Astrocyte of the spinal cord (primary cell): ENCODE data around the gene GYPB.
"Not testable (repeated sequence)": the region's sequence is repeated elsewhere in the genome, so short reads cannot be mapped to it uniquely, and the experiment has no call there.

Experiments
- DNase-seq: peaks from one replicate; pipeline ENCODE4 v3.0.0; 2011; ENCODE audit warnings: low read depth, low spot score
- H3K4me3 ChIP-seq: 2 replicates; pipeline ENCODE4 v1.5.1; 2011; ENCODE audit warnings: low read depth, mild to moderate bottlenecking, low read length, moderate library complexity
- in situ Hi-C: cut with HindIII; loops from 2 replicates; pipeline ENCODE4 v1.10.0; 2017; ENCODE audit warnings: low sequenced_read_pairs
- TF ChIP-seq, protein P1 (sequence below): IDR thresholded peaks from 2 replicates; pipeline ENCODE4 v1.5.1; 2012; ENCODE audit warnings: low read depth, mild to moderate bottlenecking, low read length, inconsistent platforms

GYPB gene

GRCh38 chr4:144019277-144019676 is at the start of gene GYPB:
Gene GYPB (minus strand): TSS chr4:144019380. CDS start chr4:144019287, 93 bp downstream.
- H3K4me3 ChIP-seq, in situ Hi-C loops, DNase-seq: not testable (repeated sequence)

GRCh38 chr4:144061556-144061955 is 42.4 kb upstream of the GYPB start:
- H3K4me3 ChIP-seq, DNase-seq, in situ Hi-C loops: not testable (repeated sequence)

DNA sequence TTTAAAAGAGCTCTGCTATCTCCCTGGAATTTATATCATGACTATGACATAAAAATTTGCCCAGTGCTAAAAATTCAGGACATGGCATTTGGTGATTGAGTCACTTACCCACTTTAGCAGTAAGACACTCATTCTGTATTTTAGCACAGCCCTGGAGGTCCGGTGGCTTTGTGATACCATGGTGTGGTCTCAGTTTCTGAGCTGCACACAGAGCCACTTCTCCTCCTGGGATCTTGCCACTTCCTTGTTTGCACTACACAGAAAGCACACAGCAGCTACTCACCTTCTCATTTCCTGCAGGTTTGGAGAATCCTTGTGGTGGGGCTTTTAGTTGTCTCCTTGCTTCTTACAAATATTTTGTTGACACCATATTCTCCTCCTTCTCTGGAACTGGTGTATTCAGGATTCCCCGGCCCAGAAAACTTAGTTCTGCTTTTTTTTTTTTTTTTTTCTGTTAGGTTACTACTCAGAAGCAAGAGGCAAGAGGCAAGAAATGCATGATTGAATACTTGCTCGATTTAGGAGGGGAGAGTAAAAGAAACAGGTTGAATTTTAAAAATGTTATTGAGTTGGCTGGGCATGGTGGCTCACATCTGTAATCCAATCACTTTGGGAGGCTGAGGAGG is 41.2 kb upstream of the GYPB start:
- H3K4me3 ChIP-seq, DNase-seq, in situ Hi-C loops: not testable (repeated sequence)

DNA sequence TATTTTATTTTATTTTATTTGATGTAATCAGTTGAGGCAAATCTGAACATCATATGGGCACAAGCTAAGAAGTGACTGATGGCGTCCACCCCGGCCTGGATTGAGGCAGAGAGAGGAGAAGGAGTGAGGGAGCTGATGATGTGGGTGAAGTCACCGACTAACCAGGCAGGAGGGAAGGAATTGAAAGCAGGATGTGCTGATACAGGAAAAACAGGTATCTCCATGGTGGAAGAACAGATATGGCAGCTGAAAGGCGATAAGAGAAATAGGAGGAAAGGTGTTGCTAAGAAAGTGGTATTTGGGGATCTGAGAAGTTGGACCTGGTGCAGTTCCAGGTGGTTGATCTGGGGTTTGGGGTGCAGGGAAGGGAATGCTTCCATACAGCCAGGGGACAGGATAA is 37.6 kb upstream of the GYPB start:
- DNase-seq: no peak
- in situ Hi-C loops: no loop called here
- no peak overlapping the region for H3K4me3 ChIP-seq
- TF ChIP-seq, protein P1, sequence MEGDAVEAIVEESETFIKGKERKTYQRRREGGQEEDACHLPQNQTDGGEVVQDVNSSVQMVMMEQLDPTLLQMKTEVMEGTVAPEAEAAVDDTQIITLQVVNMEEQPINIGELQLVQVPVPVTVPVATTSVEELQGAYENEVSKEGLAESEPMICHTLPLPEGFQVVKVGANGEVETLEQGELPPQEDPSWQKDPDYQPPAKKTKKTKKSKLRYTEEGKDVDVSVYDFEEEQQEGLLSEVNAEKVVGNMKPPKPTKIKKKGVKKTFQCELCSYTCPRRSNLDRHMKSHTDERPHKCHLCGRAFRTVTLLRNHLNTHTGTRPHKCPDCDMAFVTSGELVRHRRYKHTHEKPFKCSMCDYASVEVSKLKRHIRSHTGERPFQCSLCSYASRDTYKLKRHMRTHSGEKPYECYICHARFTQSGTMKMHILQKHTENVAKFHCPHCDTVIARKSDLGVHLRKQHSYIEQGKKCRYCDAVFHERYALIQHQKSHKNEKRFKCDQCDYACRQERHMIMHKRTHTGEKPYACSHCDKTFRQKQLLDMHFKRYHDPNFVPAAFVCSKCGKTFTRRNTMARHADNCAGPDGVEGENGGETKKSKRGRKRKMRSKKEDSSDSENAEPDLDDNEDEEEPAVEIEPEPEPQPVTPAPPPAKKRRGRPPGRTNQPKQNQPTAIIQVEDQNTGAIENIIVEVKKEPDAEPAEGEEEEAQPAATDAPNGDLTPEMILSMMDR: no peak

DNA sequence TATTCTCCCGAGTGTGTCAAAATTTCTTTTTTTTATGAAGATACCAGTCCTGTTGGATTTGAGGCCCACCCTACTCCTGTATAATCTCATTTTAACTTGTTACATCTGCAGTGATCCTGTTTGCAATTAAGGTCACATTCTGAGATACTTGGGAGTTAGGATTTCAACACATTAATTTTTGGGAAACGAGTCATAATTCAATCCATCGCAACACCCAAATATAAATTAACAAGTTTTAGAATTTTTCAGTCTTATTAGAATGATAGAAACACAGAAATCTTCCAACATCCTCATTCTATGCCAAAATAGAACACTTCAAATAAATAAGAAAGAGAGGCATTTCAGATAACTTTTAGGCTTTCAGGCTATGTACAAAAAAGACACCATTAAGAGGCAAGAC is 36.2 kb upstream of the GYPB start:
- H3K4me3 ChIP-seq, DNase-seq, in situ Hi-C loops: not testable (repeated sequence)

DNA sequence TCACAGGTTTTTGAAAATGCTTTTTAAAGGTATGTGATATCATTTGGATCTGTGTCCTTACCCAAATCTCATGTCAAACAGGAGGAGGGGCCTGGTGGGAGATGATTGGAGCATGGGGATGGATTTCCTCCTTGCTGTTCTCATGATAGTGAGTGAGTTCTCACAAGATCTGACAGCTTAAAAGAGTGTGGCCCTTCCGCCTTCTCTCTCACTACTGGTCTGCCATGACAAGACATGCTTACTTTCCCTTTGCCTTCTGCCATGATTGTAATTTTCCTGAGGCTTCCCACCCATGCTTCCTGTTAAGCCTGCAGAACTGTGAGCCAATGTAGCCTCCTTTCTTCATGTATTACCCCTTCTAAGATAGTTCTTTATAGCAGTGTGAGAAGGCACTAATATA is 32.3 kb upstream of the GYPB start:
- in situ Hi-C loops, H3K4me3 ChIP-seq, DNase-seq: not testable (repeated sequence)

DNA sequence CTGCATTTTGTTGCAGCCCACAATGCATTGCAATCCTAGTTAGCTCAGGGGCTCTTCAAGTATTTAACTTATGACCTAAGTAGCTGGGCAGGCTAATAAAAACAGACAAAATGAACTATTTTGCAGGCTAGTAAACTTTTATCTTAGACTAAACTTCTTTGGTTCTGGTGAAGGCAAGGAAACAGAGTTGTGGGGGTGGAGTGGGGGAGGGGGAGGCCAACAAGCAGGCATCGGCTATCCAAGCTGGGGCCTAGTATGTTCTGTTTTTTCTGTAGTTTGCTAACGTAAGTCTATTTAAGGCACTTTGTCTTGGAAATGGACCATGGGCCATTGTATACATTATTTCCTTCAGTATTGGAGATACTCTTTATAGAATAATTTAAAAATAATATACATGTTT is 31.5 kb upstream of the GYPB start:
- in situ Hi-C loops, DNase-seq, H3K4me3 ChIP-seq: not testable (repeated sequence)

DNA sequence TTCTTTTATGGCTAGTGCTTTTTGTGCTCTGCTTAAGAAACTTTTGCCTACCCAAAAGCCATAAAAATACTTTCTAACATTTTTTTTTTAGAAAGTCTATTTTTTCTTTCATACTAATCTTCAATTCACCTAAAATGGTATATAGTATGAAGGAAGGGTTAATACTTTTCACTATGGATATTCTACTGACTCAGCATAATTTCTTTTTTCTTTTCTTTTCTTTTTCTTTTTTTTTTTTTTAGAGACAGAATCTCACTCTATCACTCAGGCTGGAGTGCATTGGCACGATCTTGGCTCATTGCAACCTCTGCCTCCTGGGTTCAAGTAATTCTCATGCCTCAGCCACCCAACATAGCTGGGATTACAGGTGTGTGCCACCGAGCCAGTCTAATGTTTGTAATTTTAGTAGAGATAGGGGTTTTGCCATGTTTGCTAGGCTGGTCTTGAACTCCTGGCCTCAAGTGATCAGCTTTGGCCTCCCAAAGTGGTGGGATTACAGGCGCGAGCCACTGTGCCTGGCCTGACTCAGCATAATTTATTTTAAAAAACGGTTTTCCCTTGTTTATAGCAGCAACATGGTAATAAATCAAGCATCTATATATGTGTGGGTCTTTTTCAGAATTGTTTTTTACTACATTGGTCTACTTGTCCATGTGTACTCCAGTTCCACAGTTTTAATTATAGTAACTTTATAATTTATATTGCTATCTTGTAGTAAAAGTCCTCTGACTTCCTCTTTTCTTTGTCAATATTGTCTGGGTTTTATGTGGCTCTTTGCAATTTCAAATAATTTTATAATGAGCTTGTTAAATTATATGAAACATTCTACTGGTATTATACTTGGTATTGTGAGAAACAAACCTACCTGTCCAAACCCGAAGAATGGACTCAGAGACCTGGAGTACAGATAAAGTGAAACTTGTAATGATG is 30.6 kb upstream of the GYPB start:
- H3K4me3 ChIP-seq, in situ Hi-C loops, DNase-seq: not testable (repeated sequence)

- H3K4me3 ChIP-seq, in situ Hi-C loops: not testable (repeated sequence)
- peak; percentile 10 for DNase-seq
Observed at GRCh38 chr4:144044936-144045335, 25.8 kb upstream of the GYPB start.

- H3K4me3 ChIP-seq, DNase-seq, in situ Hi-C loops: not testable (repeated sequence)
Observed at GRCh38 chr4:144032580-144032979, 13.4 kb upstream of the GYPB start.

DNA sequence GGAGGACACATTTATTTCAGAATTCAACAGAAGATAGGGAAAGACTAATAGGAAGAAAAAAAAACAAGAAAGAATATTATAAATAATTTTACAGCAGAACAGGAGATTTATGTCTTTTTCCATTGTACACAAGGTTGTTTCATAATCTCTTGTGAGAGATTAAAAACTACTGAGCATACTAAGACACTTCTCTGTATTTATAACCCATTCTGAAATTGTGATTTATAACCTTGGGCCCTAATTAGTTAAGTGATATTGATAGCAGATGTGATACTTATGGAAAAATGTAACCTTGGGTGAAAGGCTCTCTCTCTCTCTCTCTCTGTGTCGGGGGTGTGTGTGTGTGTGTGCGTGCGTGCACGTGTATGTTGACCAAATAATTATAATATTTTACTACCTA is 12.7 kb upstream of the GYPB start:
- in situ Hi-C loops, DNase-seq, H3K4me3 ChIP-seq: not testable (repeated sequence)

GRCh38 chr4:144031369-144031768 is 12.2 kb upstream of the GYPB start:
- in situ Hi-C loops, H3K4me3 ChIP-seq, DNase-seq: not testable (repeated sequence)

DNA sequence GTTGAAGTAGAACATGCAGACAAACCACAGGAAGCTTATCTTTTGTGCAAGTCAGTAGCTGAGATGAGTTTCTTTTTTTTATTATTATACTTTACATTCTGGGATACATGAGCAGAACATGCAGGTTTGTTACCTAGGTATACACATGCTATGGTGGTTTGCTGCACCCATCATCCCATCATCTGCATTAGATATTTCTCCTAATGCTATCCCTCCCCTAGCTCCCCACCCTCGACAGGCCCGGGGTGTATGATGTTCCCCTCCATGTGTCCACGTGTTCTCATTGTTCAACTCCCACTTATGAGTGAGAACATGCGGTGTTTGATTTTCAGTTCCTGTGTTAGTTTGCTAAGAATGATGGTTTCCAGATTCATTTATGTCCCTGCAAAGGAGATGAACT is 11.5 kb upstream of the GYPB start:
- H3K4me3 ChIP-seq, in situ Hi-C loops, DNase-seq: not testable (repeated sequence)

DNA sequence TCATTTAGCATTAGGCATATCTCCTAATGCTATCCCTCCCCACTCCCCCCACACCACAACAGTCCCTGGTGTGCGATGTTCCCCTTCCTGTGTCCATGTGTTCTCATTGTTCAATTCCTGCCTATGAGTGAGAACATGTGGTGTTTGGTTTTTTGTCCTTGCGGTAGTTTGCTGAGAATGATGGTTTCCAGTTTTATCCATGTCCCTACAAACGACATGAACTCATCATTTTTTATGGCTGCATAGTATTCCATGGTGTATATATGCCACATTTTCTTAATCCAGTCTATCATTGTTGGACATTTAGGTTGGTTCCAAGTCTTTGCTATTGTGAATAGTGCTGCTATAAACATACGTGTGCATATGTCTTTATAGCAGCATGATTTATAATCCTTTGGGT is 7.5 kb upstream of the GYPB start:
- DNase-seq, in situ Hi-C loops, H3K4me3 ChIP-seq: not testable (repeated sequence)

DNA sequence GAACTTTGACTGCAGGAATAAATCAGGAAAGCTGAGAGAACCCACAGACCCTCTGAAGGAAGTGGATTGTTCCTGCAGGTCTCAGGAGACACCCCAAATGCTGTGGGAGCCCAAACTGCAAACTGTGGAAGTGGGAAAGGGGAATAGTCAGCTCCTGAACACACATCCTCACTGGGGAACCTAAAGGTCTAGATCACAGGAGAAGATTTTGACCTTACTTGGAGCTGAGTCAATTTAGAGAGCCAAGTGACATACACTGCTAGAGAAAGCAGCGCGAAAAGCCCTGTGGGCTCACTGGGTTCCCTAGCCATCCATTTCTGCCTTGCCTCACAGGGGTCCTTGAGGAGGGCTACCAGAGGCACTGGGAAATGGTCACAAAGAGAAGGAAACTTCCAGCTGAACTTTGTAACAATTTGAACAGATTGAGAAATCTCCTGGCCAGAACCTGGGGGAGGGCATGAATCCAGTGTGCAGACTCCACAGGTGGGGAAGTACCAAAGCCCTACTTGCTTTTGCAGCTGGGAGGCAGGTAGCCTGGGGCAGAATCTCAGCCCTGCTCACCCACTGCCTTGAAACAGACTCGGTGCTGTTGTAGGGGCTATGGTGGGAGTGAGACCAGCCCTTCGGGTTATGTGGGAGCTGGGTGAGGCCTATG is 5.3 kb upstream of the GYPB start:
- in situ Hi-C loops, DNase-seq: not testable (repeated sequence)

DNA sequence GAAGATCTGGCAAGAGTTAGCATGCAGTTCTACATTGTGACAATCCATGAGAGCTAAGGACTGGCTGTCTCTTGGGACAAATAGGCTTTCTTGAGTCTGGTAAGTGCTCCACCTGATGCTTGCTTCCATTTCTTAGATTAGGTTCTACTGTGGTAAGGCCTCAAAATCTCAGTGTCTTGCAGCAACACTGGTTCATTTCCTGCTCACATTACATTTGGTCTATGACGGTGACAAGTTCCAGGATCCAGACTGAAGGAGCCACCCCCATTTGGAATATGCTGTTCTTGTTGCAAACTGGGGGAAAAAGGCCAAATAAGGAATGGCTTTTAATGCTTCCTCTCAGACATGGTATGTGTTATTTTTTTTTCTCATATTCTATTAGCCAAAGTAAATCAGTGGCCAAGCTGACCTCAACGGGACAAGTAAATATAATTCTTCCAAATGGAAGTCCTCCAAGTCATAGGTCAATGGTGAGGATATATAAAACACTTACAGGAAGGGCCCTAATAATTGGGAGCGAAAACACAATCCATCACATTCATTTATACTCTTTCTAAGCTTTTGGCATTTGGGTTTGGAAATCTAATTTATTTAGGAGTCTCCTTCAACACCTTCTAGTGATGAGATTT is 3.7 kb upstream of the GYPB start:
- DNase-seq, H3K4me3 ChIP-seq, in situ Hi-C loops: not testable (repeated sequence)

More for the DNA sequence above, 5.3 kb upstream of the GYPB start:
- H3K4me3 ChIP-seq: not testable (repeated sequence)
